ENCODE results near the gene USF2. TPM values are rescaled to one million over a fixed set of nuclear protein-coding genes. Genes with fewer than 3 reads are reported as not detected.

Gene USF2
- total and polyA plus RNA-seq, 8 donors, result 26.8 to 109 (median 86.0) TPM

- peaks cover 7 to 35% (median 21%) of the 10 kb centered on the region in 4 donors for H3K4me1 ChIP-seq
- no peaks in the 10 kb centered on the region for H3K27me3 ChIP-seq
- DNase-seq, result no peak
- intact Hi-C loops (cut with DNase I; ENCODE audit: low total_unique reads), result no loop called here
- H3K4me3 ChIP-seq, result no peak overlapping the region
- 80 to 88% (median 84%) methylated on average over 10 of the region's 10 CpGs for WGBS, 5 donors
- peaks cover 49 to 81% (median 80%) of the 10 kb centered on the region in 4 donors for H3K36me3 ChIP-seq
- TF ChIP-seq POLR2A (IDR thresholded peaks at IDR 0.05), result no peak
- TF ChIP-seq EP300 (IDR thresholded peaks at IDR 0.05), result no peak
- no peak for TF ChIP-seq POLR2AphosphoS5 (IDR thresholded peaks at IDR 0.05)
- TF ChIP-seq, protein P1, sequence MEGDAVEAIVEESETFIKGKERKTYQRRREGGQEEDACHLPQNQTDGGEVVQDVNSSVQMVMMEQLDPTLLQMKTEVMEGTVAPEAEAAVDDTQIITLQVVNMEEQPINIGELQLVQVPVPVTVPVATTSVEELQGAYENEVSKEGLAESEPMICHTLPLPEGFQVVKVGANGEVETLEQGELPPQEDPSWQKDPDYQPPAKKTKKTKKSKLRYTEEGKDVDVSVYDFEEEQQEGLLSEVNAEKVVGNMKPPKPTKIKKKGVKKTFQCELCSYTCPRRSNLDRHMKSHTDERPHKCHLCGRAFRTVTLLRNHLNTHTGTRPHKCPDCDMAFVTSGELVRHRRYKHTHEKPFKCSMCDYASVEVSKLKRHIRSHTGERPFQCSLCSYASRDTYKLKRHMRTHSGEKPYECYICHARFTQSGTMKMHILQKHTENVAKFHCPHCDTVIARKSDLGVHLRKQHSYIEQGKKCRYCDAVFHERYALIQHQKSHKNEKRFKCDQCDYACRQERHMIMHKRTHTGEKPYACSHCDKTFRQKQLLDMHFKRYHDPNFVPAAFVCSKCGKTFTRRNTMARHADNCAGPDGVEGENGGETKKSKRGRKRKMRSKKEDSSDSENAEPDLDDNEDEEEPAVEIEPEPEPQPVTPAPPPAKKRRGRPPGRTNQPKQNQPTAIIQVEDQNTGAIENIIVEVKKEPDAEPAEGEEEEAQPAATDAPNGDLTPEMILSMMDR (IDR thresholded peaks at IDR 0.05), result no peak
- H3K27ac ChIP-seq, result peak overlapping the region in 1 of 5 donors; percentile 2
- H3K9me3 ChIP-seq, result no peaks in the 10 kb centered on the region
Observed at GRCh38 chr19:35272954-35273649, 4.3 kb downstream of the USF2 start.

DNA sequence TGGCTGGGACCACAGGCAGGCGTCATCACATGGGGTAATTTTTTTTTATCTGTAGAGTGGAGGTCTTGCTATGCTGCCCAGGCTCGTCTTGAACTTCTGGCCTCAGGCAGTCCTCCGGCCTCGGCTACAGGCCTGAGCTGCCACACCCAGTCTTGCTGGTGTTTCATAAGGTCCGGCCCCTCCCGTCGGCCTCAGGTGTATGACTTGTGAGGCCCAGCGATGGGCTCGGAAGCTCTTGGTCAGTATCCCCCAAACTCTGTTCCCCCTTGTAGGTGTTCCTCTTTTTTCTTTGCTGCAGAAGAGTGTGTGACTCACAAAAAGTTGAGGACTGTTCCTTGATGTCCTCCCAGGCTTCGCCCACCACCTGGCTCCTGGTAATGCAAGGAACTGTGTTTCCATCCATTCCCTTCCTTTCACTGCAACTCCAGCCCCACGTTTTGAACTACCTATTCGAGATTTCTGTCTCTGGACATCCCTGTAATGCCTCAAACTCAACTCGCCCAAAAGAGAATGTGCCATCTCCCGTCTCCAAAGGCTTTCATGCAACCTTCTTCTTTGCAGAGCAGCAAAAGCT lies 5.0 kb downstream of the USF2 start:
- no peak overlapping the region for H3K4me3 ChIP-seq
- WGBS, 5 donors, result 60 to 78% (median 72%) methylated on average over 13 to 14 of the region's 14 CpGs
- DNase-seq, result no peak
- H3K4me1 ChIP-seq, result peaks cover 7 to 35% (median 21%) of the 10 kb centered on the region in 4 donors
- H3K27ac ChIP-seq, result no peak overlapping the region
- intact Hi-C loops (cut with DNase I; ENCODE audit: low total_unique reads), result no loop called here
- H3K27me3 ChIP-seq, result no peaks in the 10 kb centered on the region
- no peak for TF ChIP-seq EP300 (IDR thresholded peaks at IDR 0.05)
- TF ChIP-seq, protein P1 (IDR thresholded peaks at IDR 0.05), result no peak
- no peak for TF ChIP-seq POLR2A (IDR thresholded peaks at IDR 0.05)
- TF ChIP-seq POLR2AphosphoS5 (IDR thresholded peaks at IDR 0.05), result no peak
- no peaks in the 10 kb centered on the region for H3K9me3 ChIP-seq
- H3K36me3 ChIP-seq, result peaks cover 55 to 88% (median 87%) of the 10 kb centered on the region in 4 donors

DNA sequence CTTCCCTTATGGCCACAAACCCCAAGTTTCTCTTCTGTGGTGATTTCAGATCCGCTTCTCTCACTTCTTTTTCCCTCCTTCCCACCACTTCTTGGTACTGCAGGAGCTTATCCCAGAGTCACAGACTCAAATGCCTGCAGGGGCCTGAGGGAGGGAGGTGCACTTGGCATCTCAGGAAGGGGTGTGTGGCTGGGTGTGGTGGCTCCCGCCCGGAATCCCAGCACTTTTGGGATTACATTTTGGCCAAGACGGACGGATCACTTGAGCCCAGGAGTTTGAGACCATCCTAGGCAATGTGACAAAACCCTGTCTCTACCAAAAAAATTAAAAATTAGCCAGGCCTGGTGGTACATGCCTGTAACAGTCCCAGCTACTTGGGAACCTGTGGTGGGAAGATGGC lies 5.6 kb downstream of the USF2 start:
- intact Hi-C loops (cut with DNase I; ENCODE audit: low total_unique reads), result no loop called here
- DNase-seq, result no peak
- peaks cover 7 to 35% (median 21%) of the 10 kb centered on the region in 4 donors for H3K4me1 ChIP-seq
- no peak overlapping the region for H3K27ac ChIP-seq
- H3K9me3 ChIP-seq, result no peaks in the 10 kb centered on the region
- H3K4me3 ChIP-seq, result no peak overlapping the region
- WGBS, 5 donors, result 75 to 85% (median 80%) methylated on average over 5 of the region's 5 CpGs
- TF ChIP-seq POLR2AphosphoS5 (IDR thresholded peaks at IDR 0.05), result no peak
- TF ChIP-seq POLR2A (IDR thresholded peaks at IDR 0.05), result no peak
- no peak for TF ChIP-seq EP300 (IDR thresholded peaks at IDR 0.05)
- TF ChIP-seq, protein P1 (IDR thresholded peaks at IDR 0.05), result no peak
- peaks cover 61 to 93% (median 93%) of the 10 kb centered on the region in 4 donors for H3K36me3 ChIP-seq
- H3K27me3 ChIP-seq, result no peaks in the 10 kb centered on the region

- TF ChIP-seq POLR2AphosphoS5 (IDR thresholded peaks at IDR 0.05) (no peak), EP300 (IDR thresholded peaks at IDR 0.05) (no peak), POLR2A (IDR thresholded peaks at IDR 0.05) (no peak)
- TF ChIP-seq, protein P1 (IDR thresholded peaks at IDR 0.05), result no peak
- 94 to 95% (median 94%) methylated on average over 28 of the region's 28 CpGs for WGBS, 5 donors
- DNase-seq, result no peak
- Histone ChIP-seq H3K27me3 (no peaks in the 10 kb centered on the region), H3K9me3 (no peaks in the 10 kb centered on the region), H3K36me3 (peaks cover 45 to 86% (median 81%) of the 10 kb centered on the region in 4 donors), H3K27ac (no peak overlapping the region), H3K4me1 (peaks cover 2 to 32% (median 7%) of the 10 kb centered on the region in 4 donors), H3K4me3 (no peak overlapping the region)
- intact Hi-C loops (cut with DNase I; ENCODE audit: low total_unique reads), result no loop called here
Observed at GRCh38 chr19:35276706-35277281, 8.0 kb downstream of the USF2 start.

Measured in stomach (tissue), 9 donors.